Ishikawa (cell line): ENCODE measurements around the gene ZNF778.

Source experiments
- CREB1 ChIP-seq: IDR thresholded peaks from 2 replicates; pipeline ENCODE4 v1.6.1; 2012; ENCODE audit warnings: low read depth
- FOXM1 ChIP-seq: IDR thresholded peaks from 2 replicates; pipeline ENCODE4 v1.6.1; 2012; ENCODE audit warnings: low read depth, borderline replicate concordance
- MAX ChIP-seq: IDR thresholded peaks from 2 replicates; pipeline ENCODE4 v1.6.1; 2012
- NFIC ChIP-seq: IDR thresholded peaks from 2 replicates; pipeline ENCODE4 v1.6.1; 2012
- RAD21 ChIP-seq: IDR thresholded peaks from 2 replicates; pipeline ENCODE4 v1.6.1; 2012; ENCODE audit warnings: low read depth
- REST ChIP-seq: IDR thresholded peaks from 2 replicates; pipeline ENCODE4 v1.6.1; 2012; ENCODE audit warnings: low read depth, mild to moderate bottlenecking
- TAF1 ChIP-seq: IDR thresholded peaks from 2 replicates; pipeline ENCODE4 v1.6.1; 2012; ENCODE audit warnings: low read depth, mild to moderate bottlenecking
- TCF12 ChIP-seq: IDR thresholded peaks from 2 replicates; pipeline ENCODE4 v1.6.1; 2012; ENCODE audit warnings: low read depth
- USF1 ChIP-seq: IDR thresholded peaks from 2 replicates; pipeline ENCODE4 v1.6.1; 2012
- ZBTB7A ChIP-seq: IDR thresholded peaks from 2 replicates; pipeline ENCODE4 v1.6.1; 2012; ENCODE audit warnings: low read depth

GRCh38 chr16:89283449-89283848 is 65.9 kb downstream of the ZNF778 start:
- no peak for TF ChIP-seq TAF1
- no peak for TF ChIP-seq FOXM1
- no peak for TF ChIP-seq REST
- TF ChIP-seq RAD21, result no peak
- no peak for TF ChIP-seq USF1
- TF ChIP-seq MAX, result no peak
- no peak for TF ChIP-seq TCF12
- no peak for TF ChIP-seq NFIC
- no peak for TF ChIP-seq ZBTB7A
- no peak for TF ChIP-seq CREB1
